Measurements from ENCODE around the gene MBOAT7. TPM values are rescaled to one million over a fixed set of nuclear protein-coding genes. Genes with fewer than 3 reads are reported as not detected.

MBOAT7 gene
- polyA plus RNA-seq, 3 donors = 44.6 to 60.5 (median 54.0) TPM

Other genes starting within 250 kb of the MBOAT7 start
- gene CACNG8, start 226.6 kb downstream of the MBOAT7 start, polyA plus RNA-seq (ENCODE audit: insufficient read length in 3 of 3) = under 1 TPM; 0.17 to 0.21 (median 0.20) TPM
- under 1 TPM; 0.44 to 0.74 (median 0.71) TPM for gene CACNG6, start 197.9 kb downstream of the MBOAT7 start, polyA plus RNA-seq (ENCODE audit: insufficient read length in 3 of 3)
- under 1 TPM in 2 of 3 donors, not detected in 1; 0.23 to 0.42 TPM for gene VSTM1, start 125.7 kb downstream of the MBOAT7 start, polyA plus RNA-seq (ENCODE audit: insufficient read length in 3 of 3)
- not detected for gene TARM1, start 108.2 kb downstream of the MBOAT7 start, polyA plus RNA-seq (ENCODE audit: insufficient read length in 3 of 3)
- under 1 TPM; 0.11 to 0.20 (median 0.18) TPM for gene OSCAR, start 88.8 kb downstream of the MBOAT7 start, polyA plus RNA-seq (ENCODE audit: insufficient read length in 3 of 3)
- 100 to 1,000 TPM in 1 of 3 donors, 10 to 100 TPM in 2; 87.3 to 113 (median 96.6) TPM for gene NDUFA3, start 86.7 kb downstream of the MBOAT7 start, polyA plus RNA-seq (ENCODE audit: insufficient read length in 3 of 3)
- gene TFPT, start 73.9 kb downstream of the MBOAT7 start, polyA plus RNA-seq (ENCODE audit: insufficient read length in 3 of 3) = 10 to 100 TPM; 11.9 to 13.8 (median 12.3) TPM
- 10 to 100 TPM; 70.4 to 75.2 (median 72.5) TPM for gene PRPF31, start 73.8 kb downstream of the MBOAT7 start, polyA plus RNA-seq (ENCODE audit: insufficient read length in 3 of 3)
- 10 to 100 TPM; 64.7 to 74.7 (median 70.8) TPM for gene CNOT3, start 51.8 kb downstream of the MBOAT7 start, polyA plus RNA-seq (ENCODE audit: insufficient read length in 3 of 3)
- gene LENG1, start 29.9 kb downstream of the MBOAT7 start, polyA plus RNA-seq (ENCODE audit: insufficient read length in 3 of 3) = 1 to 10 TPM; 7.3 to 7.6 (median 7.6) TPM
- 10 to 100 TPM; 23.0 to 33.2 (median 25.3) TPM for gene TMC4, start 16.4 kb downstream of the MBOAT7 start, polyA plus RNA-seq (ENCODE audit: insufficient read length in 3 of 3)
- gene TSEN34, start 1.7 kb upstream of the MBOAT7 start, polyA plus RNA-seq (ENCODE audit: insufficient read length in 3 of 3) = 10 to 100 TPM; 41.3 to 49.2 (median 42.1) TPM
- gene RPS9, start 11.3 kb upstream of the MBOAT7 start, polyA plus RNA-seq (ENCODE audit: insufficient read length in 3 of 3) = 1,000 to 10,000 TPM; 1,272 to 1,378 (median 1,292) TPM
- 1 to 10 TPM in 1 of 3 donors, under 1 TPM in 2; 0.74 to 1.1 (median 1.00) TPM for gene LILRB3, start 33.4 kb upstream of the MBOAT7 start, polyA plus RNA-seq (ENCODE audit: insufficient read length in 3 of 3)
- gene LILRA6, start 53.2 kb upstream of the MBOAT7 start, polyA plus RNA-seq (ENCODE audit: insufficient read length in 3 of 3) = under 1 TPM; 0.37 to 0.42 (median 0.39) TPM
- 1 to 10 TPM; 1.3 to 1.5 (median 1.4) TPM for gene LILRB5, start 67.7 kb upstream of the MBOAT7 start, polyA plus RNA-seq (ENCODE audit: insufficient read length in 3 of 3)
- 1 to 10 TPM in 2 of 3 donors, under 1 TPM in 1; 0.85 to 1.2 (median 1.1) TPM for gene LILRB2, start 91.5 kb upstream of the MBOAT7 start, polyA plus RNA-seq (ENCODE audit: insufficient read length in 3 of 3)
- gene LILRA5, start 123.6 kb upstream of the MBOAT7 start, polyA plus RNA-seq (ENCODE audit: insufficient read length in 3 of 3) = under 1 TPM; 0.23 to 0.62 (median 0.31) TPM
- gene LILRA4, start 149.6 kb upstream of the MBOAT7 start, polyA plus RNA-seq (ENCODE audit: insufficient read length in 3 of 3) = under 1 TPM in 2 of 3 donors, not detected in 1; 0.14 to 0.29 TPM
- gene LAIR1, start 175.4 kb upstream of the MBOAT7 start, polyA plus RNA-seq (ENCODE audit: insufficient read length in 3 of 3) = 1 to 10 TPM; 3.1 to 5.1 (median 3.7) TPM
- 1 to 10 TPM; 6.2 to 7.0 (median 6.9) TPM for gene TTYH1, start 225.9 kb upstream of the MBOAT7 start, polyA plus RNA-seq (ENCODE audit: insufficient read length in 3 of 3)